PFSK-1 (cell line): ENCODE data around the gene TBC1D21.

ENCODE experiments used
- FOXP2 ChIP-seq: optimal IDR thresholded peaks from 2 replicates; pipeline ENCODE3; 2011; ENCODE audit warnings: borderline replicate concordance, control low read depth, inconsistent platforms; ENCODE audit not compliant: insufficient read depth; ENCODE audit errors: extremely low read length, extremely low read depth
- POLR2AphosphoS5 ChIP-seq: IDR thresholded peaks from 2 replicates; pipeline ENCODE4 v1.6.1; 2012; ENCODE audit warnings: low read depth, mild to moderate bottlenecking, control low read depth, low read length, moderate library complexity
- REST ChIP-seq, 2 experiments: IDR thresholded peaks; 2 replicates each; pipeline versions ENCODE4 v1.6.1 to v1.8.0; 2011 to 2012; ENCODE audit warnings: low read depth in 2 of 2, low read length in 2 of 2, control low read depth in 1 of 2, inconsistent platforms in 1 of 2, mild to moderate bottlenecking in 1 of 2, moderate library complexity in 1 of 2; ENCODE audit not compliant: insufficient read depth in 1 of 2
- SIN3A ChIP-seq: IDR thresholded peaks from 2 replicates; pipeline ENCODE4 v1.6.1; 2012; ENCODE audit warnings: mild to moderate bottlenecking, low read length, moderate library complexity, borderline replicate concordance; ENCODE audit not compliant: insufficient read depth
- TAF1 ChIP-seq: IDR thresholded peaks from 2 replicates; pipeline ENCODE4 v1.6.1; 2012; ENCODE audit warnings: low read length, control low read depth, borderline replicate concordance; ENCODE audit not compliant: insufficient read depth

The TBC1D21 gene

GRCh38 chr15:73850228-73850627 lies 23.1 kb upstream of the TBC1D21 start:
- TF ChIP-seq FOXP2 = no peak
- no peak for TF ChIP-seq TAF1
- no peak for TF ChIP-seq REST (IDR thresholded peaks at IDR 0.05; ENCODE audit: insufficient read depth in 1 of 2, low read depth in 2 of 2, low read length in 2 of 2)

GRCh38 chr15:73851689-73852088 lies 21.7 kb upstream of the TBC1D21 start:
- TF ChIP-seq POLR2AphosphoS5 = no peak
- peak; percentile 96 to 97 for TF ChIP-seq REST (IDR thresholded peaks at IDR 0.05; ENCODE audit: insufficient read depth in 1 of 2, low read depth in 2 of 2, low read length in 2 of 2)

- TF ChIP-seq TAF1 (no peak), SIN3A (no peak), POLR2AphosphoS5 (no peak)
Measured at GRCh38 chr15:73852507-73852906, 20.9 kb upstream of the TBC1D21 start.

- TF ChIP-seq REST (IDR thresholded peaks at IDR 0.05; ENCODE audit: insufficient read depth in 1 of 2, low read depth in 2 of 2, low read length in 2 of 2) (no peak), POLR2AphosphoS5 (no peak), FOXP2 (no peak), TAF1 (no peak), SIN3A (no peak)
Measured at GRCh38 chr15:73854265-73854664, 19.1 kb upstream of the TBC1D21 start.

GRCh38 chr15:73856458-73857192 lies 16.7 kb upstream of the TBC1D21 start:
- TF ChIP-seq TAF1 (no peak), POLR2AphosphoS5 (no peak), REST (IDR thresholded peaks at IDR 0.05; ENCODE audit: insufficient read depth in 1 of 2, low read depth in 2 of 2, low read length in 2 of 2) (no peak), SIN3A (no peak), FOXP2 (no peak)
